ENCODE measurements around the gene HNRNPK.

Gene HNRNPK

GRCh38 chr9:83932011-83932410 is 48.0 kb downstream of the HNRNPK start (continued):
- TF ChIP-seq POU6F1 (CRISPR knock-in tag; IDR thresholded peaks at IDR 0.05; ENCODE audit: borderline replicate concordance, low read depth) (no peak), CREB5 (CRISPR knock-in tag; IDR thresholded peaks at IDR 0.05; ENCODE audit: low read depth) (no peak), BACH2 (CRISPR knock-in tag; IDR thresholded peaks at IDR 0.05; ENCODE audit: borderline replicate concordance) (no peak), OSR1 (CRISPR knock-in tag; IDR thresholded peaks at IDR 0.05) (no peak), PPARA (CRISPR knock-in tag; IDR thresholded peaks at IDR 0.05; ENCODE audit: borderline replicate concordance) (no peak), GLIS3 (CRISPR knock-in tag; IDR thresholded peaks at IDR 0.05) (no peak), ZNF70 (CRISPR knock-in tag; IDR thresholded peaks at IDR 0.05) (no peak), ESRRG (CRISPR knock-in tag; IDR thresholded peaks at IDR 0.05) (no peak), TOX (CRISPR knock-in tag; IDR thresholded peaks at IDR 0.05; ENCODE audit: borderline replicate concordance) (no peak), ZNF8 (CRISPR knock-in tag; IDR thresholded peaks at IDR 0.05) (no peak)

GRCh38 chr9:83930881-83931280 is 49.1 kb downstream of the HNRNPK start:
- no peak for ATAC-seq
- no peak for TF ChIP-seq PPARA (CRISPR knock-in tag; IDR thresholded peaks at IDR 0.05; ENCODE audit: borderline replicate concordance)
- no peak for TF ChIP-seq PATZ1 (CRISPR knock-in tag; IDR thresholded peaks at IDR 0.05; ENCODE audit: borderline replicate concordance)
- no peak for TF ChIP-seq SNAI2 (CRISPR knock-in tag; IDR thresholded peaks at IDR 0.05)
- TF ChIP-seq ZNF565 (CRISPR knock-in tag; conservative IDR thresholded peaks at IDR 0.05; ENCODE audit: low read depth) = no peak
- TF ChIP-seq ZFP3 (CRISPR knock-in tag; IDR thresholded peaks at IDR 0.05) = no peak
- no peak for TF ChIP-seq CSDC2 (CRISPR knock-in tag; IDR thresholded peaks at IDR 0.05)
- no peak for TF ChIP-seq ZNF70 (CRISPR knock-in tag; IDR thresholded peaks at IDR 0.05)
- TF ChIP-seq ZC3H10 (CRISPR knock-in tag; IDR thresholded peaks at IDR 0.05) = no peak
- no peak for TF ChIP-seq CSRNP3 (CRISPR knock-in tag; IDR thresholded peaks at IDR 0.05)
- no peak for TF ChIP-seq POU6F1 (CRISPR knock-in tag; IDR thresholded peaks at IDR 0.05; ENCODE audit: borderline replicate concordance, low read depth)
- no peak for TF ChIP-seq ZNF8 (CRISPR knock-in tag; IDR thresholded peaks at IDR 0.05)
- TF ChIP-seq TOX (CRISPR knock-in tag; IDR thresholded peaks at IDR 0.05; ENCODE audit: borderline replicate concordance) = no peak
- no peak for TF ChIP-seq GLIS3 (CRISPR knock-in tag; IDR thresholded peaks at IDR 0.05)

GRCh38 chr9:83927591-83927990 is 52.4 kb downstream of the HNRNPK start:
- ATAC-seq = no peak
- TF ChIP-seq POU6F1 (CRISPR knock-in tag; IDR thresholded peaks at IDR 0.05; ENCODE audit: borderline replicate concordance, low read depth) (no peak), OSR1 (CRISPR knock-in tag; IDR thresholded peaks at IDR 0.05) (no peak), ESRRG (CRISPR knock-in tag; IDR thresholded peaks at IDR 0.05) (no peak), ZC3H10 (CRISPR knock-in tag; IDR thresholded peaks at IDR 0.05) (no peak), CREB5 (CRISPR knock-in tag; IDR thresholded peaks at IDR 0.05; ENCODE audit: low read depth) (no peak), BACH2 (CRISPR knock-in tag; IDR thresholded peaks at IDR 0.05; ENCODE audit: borderline replicate concordance) (no peak), TOX (CRISPR knock-in tag; IDR thresholded peaks at IDR 0.05; ENCODE audit: borderline replicate concordance) (no peak), ARNTL (CRISPR knock-in tag; IDR thresholded peaks at IDR 0.05; ENCODE audit: borderline replicate concordance, low read depth) (no peak), RARB (CRISPR knock-in tag; IDR thresholded peaks at IDR 0.05) (no peak), GLIS3 (CRISPR knock-in tag; IDR thresholded peaks at IDR 0.05) (no peak), ZNF70 (CRISPR knock-in tag; IDR thresholded peaks at IDR 0.05) (no peak), ZFP30 (CRISPR knock-in tag; IDR thresholded peaks at IDR 0.05) (no peak), ZFP3 (CRISPR knock-in tag; IDR thresholded peaks at IDR 0.05) (no peak), ZNF565 (CRISPR knock-in tag; conservative IDR thresholded peaks at IDR 0.05; ENCODE audit: low read depth) (no peak), SNAI2 (CRISPR knock-in tag; IDR thresholded peaks at IDR 0.05) (no peak), PATZ1 (CRISPR knock-in tag; IDR thresholded peaks at IDR 0.05; ENCODE audit: borderline replicate concordance) (no peak)

Measured in SK-N-SH treated with all-trans-retinoic acid at 6 μM for 48 hours (cell line).